SH-SY5Y (cell line): Measurements from ENCODE around the gene ONECUT3.

Experiments
- GATA2 ChIP-seq: IDR thresholded peaks from 2 replicates; pipeline ENCODE4 v1.6.1; 2011; ENCODE audit warnings: mild to moderate bottlenecking, low read depth, low read length
- GATA3 ChIP-seq: IDR thresholded peaks from 2 replicates; pipeline ENCODE4 v1.6.1; 2011; ENCODE audit warnings: low read depth, mild to moderate bottlenecking, low read length, moderate library complexity

- TF ChIP-seq GATA2: no peak
- TF ChIP-seq GATA3: no peak
These were observed 4.4 kb upstream of the ONECUT3 start for GRCh38 chr19:1748873-1749341.
